DMS 273 treated with DMSO at 0.1 percent for 48 hours (cell line): ENCODE measurements around the gene MBTD1.

Experiments
- DNase-seq: peaks from one replicate; lab custom pipeline; 2025; lab: John Stamatoyannopoulos, UW

The MBTD1 gene

GRCh38 chr17:51144266-51145022 is 115.4 kb downstream of the MBTD1 start:
- DNase-seq, result peak; percentile 37

- no peak for DNase-seq
Measured at GRCh38 chr17:51142597-51142996, 117.3 kb downstream of the MBTD1 start.

GRCh38 chr17:51135956-51136355 is 123.9 kb downstream of the MBTD1 start:
- DNase-seq, result no peak

GRCh38 chr17:51133365-51133764 is 126.5 kb downstream of the MBTD1 start:
- DNase-seq, result no peak

- DNase-seq, result no peak
Measured at GRCh38 chr17:51132964-51133319, 126.9 kb downstream of the MBTD1 start.

- no peak for DNase-seq
Measured at GRCh38 chr17:51128076-51128475, 131.8 kb downstream of the MBTD1 start.
